ENCODE measurements around the gene MOCS1. TPM values are rescaled to one million over a fixed set of nuclear protein-coding genes. Genes with fewer than 3 reads are reported as not detected.
"Not testable (repeated sequence)": the region's sequence is repeated elsewhere in the genome, so short reads cannot be mapped to it uniquely, and the experiment has no call there.

Gene MOCS1
- total RNA-seq, 1 donor from 2014 or later: 16.0 TPM

GRCh38 chr6:39979461-39980328, 45.4 kb upstream of the MOCS1 start:
- Mint-ChIP-seq H3K4me3 (ENCODE audit: unreplicated experiment) (no peak overlapping the region), H3K9me3 (ENCODE audit: unreplicated experiment) (peaks cover 4% of the 10 kb centered on the region), H3K36me3 (ENCODE audit: low read depth, unreplicated experiment) (no peaks in the 10 kb centered on the region), H3K4me1 (ENCODE audit: low read depth, unreplicated experiment) (no peaks in the 10 kb centered on the region), H3K27me3 (ENCODE audit: low read depth, unreplicated experiment) (peaks cover 21% of the 10 kb centered on the region), H3K27ac (ENCODE audit: unreplicated experiment) (no peak overlapping the region)
- Histone ChIP-seq H2AFZ (ENCODE audit: low read depth, low read length) (no peak overlapping the region), H3K36me3 (ENCODE audit: insufficient read depth, low read length) (no peaks in the 10 kb centered on the region), H4K20me1 (ENCODE audit: insufficient read depth, low read length) (no peaks in the 10 kb centered on the region), H3K4me3 (ENCODE audit: insufficient read depth, low read depth, low read length) (no peak overlapping the region), H3K9me3 (ENCODE audit: insufficient read depth, low read depth, low read length) (no peaks in the 10 kb centered on the region), H3K27me3 (ENCODE audit: insufficient read depth, low read length) (peaks cover 4% of the 10 kb centered on the region), H3K4me1 (ENCODE audit: insufficient read depth, low read length) (no peaks in the 10 kb centered on the region), H3K79me2 (ENCODE audit: insufficient read depth, low read length) (no peaks in the 10 kb centered on the region), H3K27ac (ENCODE audit: low read depth, low read length) (no peak overlapping the region), H3K9ac (ENCODE audit: low read length) (no peak overlapping the region), H3K4me2 (ENCODE audit: low read length) (no peak overlapping the region)
- TF ChIP-seq EZH2 (IDR thresholded peaks at IDR 0.05; ENCODE audit: insufficient read depth, low read length): no peak
- no peak for TF ChIP-seq CTCF (IDR thresholded peaks at IDR 0.05; ENCODE audit: insufficient read depth, low read depth, low read length)
- FAIRE-seq: no peak
- no peak for DNase-seq (ENCODE audit: low read depth)

DNA sequence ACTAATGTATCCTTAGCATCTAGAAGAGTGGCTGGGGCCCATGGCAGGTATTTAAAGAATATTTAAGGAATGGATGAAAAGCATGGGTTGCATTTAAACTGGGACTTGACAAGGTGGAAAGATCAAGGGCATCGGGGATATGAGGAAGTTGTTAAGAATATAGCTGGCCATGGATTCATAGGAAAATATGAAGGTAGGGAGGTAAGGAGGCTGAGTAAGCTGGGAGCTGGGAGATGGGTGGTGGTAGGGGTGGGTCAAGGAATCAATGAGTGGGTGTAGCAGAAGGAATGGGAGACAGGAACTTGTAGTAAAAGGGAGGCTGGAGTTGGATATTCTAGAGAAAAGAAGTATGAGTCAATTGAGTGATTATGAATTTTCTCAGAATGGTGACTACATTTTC, 44.0 kb upstream of the MOCS1 start:
- H3K4me1 ChIP-seq (ENCODE audit: insufficient read depth, low read length): no peaks in the 10 kb centered on the region
- Mint-ChIP-seq H3K27ac (ENCODE audit: unreplicated experiment) (no peak overlapping the region), H3K9me3 (ENCODE audit: unreplicated experiment) (peaks cover 4% of the 10 kb centered on the region), H3K36me3 (ENCODE audit: low read depth, unreplicated experiment) (no peaks in the 10 kb centered on the region), H3K4me3 (ENCODE audit: unreplicated experiment) (no peak overlapping the region), H3K4me1 (ENCODE audit: low read depth, unreplicated experiment) (no peaks in the 10 kb centered on the region), H3K27me3 (ENCODE audit: low read depth, unreplicated experiment) (peaks cover 22% of the 10 kb centered on the region)
- H3K9me3 ChIP-seq (ENCODE audit: insufficient read depth, low read depth, low read length): no peaks in the 10 kb centered on the region
- no peaks in the 10 kb centered on the region for H3K79me2 ChIP-seq (ENCODE audit: insufficient read depth, low read length)
- no peak overlapping the region for H3K27ac ChIP-seq (ENCODE audit: low read depth, low read length)
- no peak overlapping the region for H2AFZ ChIP-seq (ENCODE audit: low read depth, low read length)
- H3K9ac ChIP-seq (ENCODE audit: low read length): no peak overlapping the region
- H3K4me2 ChIP-seq (ENCODE audit: low read length): no peak overlapping the region
- no peak for FAIRE-seq
- peaks cover 4% of the 10 kb centered on the region for H3K27me3 ChIP-seq (ENCODE audit: insufficient read depth, low read length)
- DNase-seq (ENCODE audit: low read depth): no peak
- H3K36me3 ChIP-seq (ENCODE audit: insufficient read depth, low read length): no peaks in the 10 kb centered on the region
- H4K20me1 ChIP-seq (ENCODE audit: insufficient read depth, low read length): no peaks in the 10 kb centered on the region
- no peak overlapping the region for H3K4me3 ChIP-seq (ENCODE audit: insufficient read depth, low read depth, low read length)
- TF ChIP-seq CTCF (IDR thresholded peaks at IDR 0.05; ENCODE audit: insufficient read depth, low read depth, low read length) (no peak), EZH2 (IDR thresholded peaks at IDR 0.05; ENCODE audit: insufficient read depth, low read length) (no peak)

DNA sequence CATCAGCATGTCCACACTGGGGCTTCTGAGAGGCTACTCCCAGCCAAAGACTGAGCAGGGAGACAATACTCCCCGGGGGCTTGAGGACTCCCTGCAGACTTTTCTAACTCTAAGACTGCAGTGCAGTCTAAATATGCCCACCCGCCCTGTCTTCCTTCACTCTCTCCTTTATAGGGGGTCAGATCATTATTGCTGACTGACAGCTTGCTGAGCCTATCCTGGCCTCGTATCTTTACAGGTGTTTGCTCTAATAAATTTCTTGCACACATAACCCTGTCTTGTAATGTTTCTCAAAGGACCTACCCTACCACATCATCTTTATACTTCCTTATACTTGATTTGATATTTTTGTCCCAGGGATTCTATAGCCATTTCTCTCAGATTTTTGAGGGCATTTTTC, 39.4 kb upstream of the MOCS1 start:
- Mint-ChIP-seq H3K27me3 (ENCODE audit: low read depth, unreplicated experiment) (peaks cover 21% of the 10 kb centered on the region), H3K27ac (ENCODE audit: unreplicated experiment) (no peak overlapping the region), H3K9me3 (ENCODE audit: unreplicated experiment) (peaks cover 2% of the 10 kb centered on the region), H3K4me3 (ENCODE audit: unreplicated experiment) (no peak overlapping the region), H3K36me3 (ENCODE audit: low read depth, unreplicated experiment) (no peaks in the 10 kb centered on the region), H3K4me1 (ENCODE audit: low read depth, unreplicated experiment) (no peaks in the 10 kb centered on the region)
- no peak overlapping the region for H2AFZ ChIP-seq (ENCODE audit: low read depth, low read length)
- no peak for TF ChIP-seq CTCF (IDR thresholded peaks at IDR 0.05; ENCODE audit: insufficient read depth, low read depth, low read length)
- no peak for TF ChIP-seq EZH2 (IDR thresholded peaks at IDR 0.05; ENCODE audit: insufficient read depth, low read length)
- no peaks in the 10 kb centered on the region for H3K79me2 ChIP-seq (ENCODE audit: insufficient read depth, low read length)
- no peak overlapping the region for H3K9ac ChIP-seq (ENCODE audit: low read length)
- H3K36me3 ChIP-seq (ENCODE audit: insufficient read depth, low read length): no peaks in the 10 kb centered on the region
- no peak overlapping the region for H3K27ac ChIP-seq (ENCODE audit: low read depth, low read length)
- H4K20me1 ChIP-seq (ENCODE audit: insufficient read depth, low read length): no peaks in the 10 kb centered on the region
- H3K4me1 ChIP-seq (ENCODE audit: insufficient read depth, low read length): no peaks in the 10 kb centered on the region
- FAIRE-seq (no peak), DNase-seq (ENCODE audit: low read depth) (no peak)
- no peak overlapping the region for H3K4me2 ChIP-seq (ENCODE audit: low read length)
- no peak overlapping the region for H3K4me3 ChIP-seq (ENCODE audit: insufficient read depth, low read depth, low read length)
- H3K9me3 ChIP-seq (ENCODE audit: insufficient read depth, low read depth, low read length): no peaks in the 10 kb centered on the region
- no peaks in the 10 kb centered on the region for H3K27me3 ChIP-seq (ENCODE audit: insufficient read depth, low read length)

GRCh38 chr6:39972717-39973116, 38.5 kb upstream of the MOCS1 start:
- H3K9me3 Mint-ChIP-seq (ENCODE audit: unreplicated experiment); H3K27ac ChIP-seq (ENCODE audit: low read depth, low read length): not testable (repeated sequence)
- H3K27me3 Mint-ChIP-seq (ENCODE audit: low read depth, unreplicated experiment): peaks cover 21% of the 10 kb centered on the region

More at GRCh38 chr6:39972717-39973116, 38.5 kb upstream of the MOCS1 start:
- H3K4me3 Mint-ChIP-seq (ENCODE audit: unreplicated experiment); H3K4me1 Mint-ChIP-seq (ENCODE audit: low read depth, unreplicated experiment); H3K27ac Mint-ChIP-seq (ENCODE audit: unreplicated experiment); H4K20me1 ChIP-seq (ENCODE audit: insufficient read depth, low read length); H2AFZ ChIP-seq (ENCODE audit: low read depth, low read length); H3K4me1 ChIP-seq (ENCODE audit: insufficient read depth, low read length); H3K9ac ChIP-seq (ENCODE audit: low read length); H3K36me3 Mint-ChIP-seq (ENCODE audit: low read depth, unreplicated experiment); H3K27me3 ChIP-seq (ENCODE audit: insufficient read depth, low read length); H3K4me2 ChIP-seq (ENCODE audit: low read length); DNase-seq (ENCODE audit: low read depth); H3K9me3 ChIP-seq (ENCODE audit: insufficient read depth, low read depth, low read length); H3K79me2 ChIP-seq (ENCODE audit: insufficient read depth, low read length); H3K4me3 ChIP-seq (ENCODE audit: insufficient read depth, low read depth, low read length); FAIRE-seq; H3K36me3 ChIP-seq (ENCODE audit: insufficient read depth, low read length): not testable (repeated sequence)
